PC-3 (cell line): Measurements from ENCODE around the gene NOC4L.

Source experiments
- EZH2 ChIP-seq: fragments of 300-600 bp; sonication (generic); IDR thresholded peaks from one replicate; pipeline ENCODE4 v1.6.1; 2017; ENCODE audit warnings: antibody characterized with exemption, mild to moderate bottlenecking, low read length; ENCODE audit not compliant: unreplicated experiment
- EZH2phosphoT487 ChIP-seq: fragments of 300-600 bp; sonication (generic); IDR thresholded peaks from 2 replicates; pipeline ENCODE4 v1.6.1; 2018; ENCODE audit warnings: mild to moderate bottlenecking, antibody characterized with exemption, low read length, borderline replicate concordance
- TF ChIP-seq, protein P1 (sequence below): fragments of 300-600 bp; sonication (generic); conservative IDR thresholded peaks from 2 replicates; pipeline ENCODE4 v1.5.1; 2017; ENCODE audit warnings: antibody characterized with exemption, low read depth, mild to moderate bottlenecking, low read length

DNA sequence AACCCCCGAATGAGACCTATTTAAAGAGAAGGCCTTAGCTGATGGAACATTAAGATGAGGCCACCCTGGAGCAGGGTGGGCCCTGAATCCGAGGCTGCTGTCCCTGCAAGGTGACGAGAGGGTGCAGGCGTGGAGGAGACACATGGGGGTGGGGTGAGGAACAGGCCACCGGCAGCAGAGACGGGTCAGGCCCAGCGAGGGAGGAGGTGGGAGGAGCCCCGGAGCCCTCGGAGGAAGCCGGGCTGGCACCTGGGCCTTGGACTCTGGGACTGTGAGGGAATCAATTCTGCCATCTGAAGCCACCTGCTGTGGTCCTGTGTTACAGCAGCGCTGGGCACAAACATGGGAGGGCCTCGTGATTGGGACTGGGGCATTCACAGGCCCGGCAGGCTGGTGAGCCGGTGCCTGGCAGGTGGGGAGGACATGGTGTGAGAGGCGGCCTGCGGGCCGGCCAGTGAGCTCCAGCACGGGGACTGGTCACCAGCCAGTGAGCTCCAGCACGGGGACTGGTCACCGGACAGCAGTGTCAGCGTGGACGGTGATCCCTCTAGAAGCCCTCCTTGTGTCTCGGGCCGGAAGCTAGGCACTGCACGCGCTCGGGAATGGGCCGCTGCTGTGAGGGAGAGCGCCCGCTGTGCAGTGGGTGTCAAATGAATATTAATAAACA is 46.7 kb downstream of the NOC4L start:
- TF ChIP-seq, protein P1, sequence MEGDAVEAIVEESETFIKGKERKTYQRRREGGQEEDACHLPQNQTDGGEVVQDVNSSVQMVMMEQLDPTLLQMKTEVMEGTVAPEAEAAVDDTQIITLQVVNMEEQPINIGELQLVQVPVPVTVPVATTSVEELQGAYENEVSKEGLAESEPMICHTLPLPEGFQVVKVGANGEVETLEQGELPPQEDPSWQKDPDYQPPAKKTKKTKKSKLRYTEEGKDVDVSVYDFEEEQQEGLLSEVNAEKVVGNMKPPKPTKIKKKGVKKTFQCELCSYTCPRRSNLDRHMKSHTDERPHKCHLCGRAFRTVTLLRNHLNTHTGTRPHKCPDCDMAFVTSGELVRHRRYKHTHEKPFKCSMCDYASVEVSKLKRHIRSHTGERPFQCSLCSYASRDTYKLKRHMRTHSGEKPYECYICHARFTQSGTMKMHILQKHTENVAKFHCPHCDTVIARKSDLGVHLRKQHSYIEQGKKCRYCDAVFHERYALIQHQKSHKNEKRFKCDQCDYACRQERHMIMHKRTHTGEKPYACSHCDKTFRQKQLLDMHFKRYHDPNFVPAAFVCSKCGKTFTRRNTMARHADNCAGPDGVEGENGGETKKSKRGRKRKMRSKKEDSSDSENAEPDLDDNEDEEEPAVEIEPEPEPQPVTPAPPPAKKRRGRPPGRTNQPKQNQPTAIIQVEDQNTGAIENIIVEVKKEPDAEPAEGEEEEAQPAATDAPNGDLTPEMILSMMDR = no peak
- TF ChIP-seq EZH2 (no peak), EZH2phosphoT487 (no peak)
